ENCODE measurements around the gene CARD10. TPM values are rescaled to one million over a fixed set of nuclear protein-coding genes. Genes with fewer than 3 reads are reported as not detected.

CARD10 gene
- total RNA-seq, 1 experiment from 2014 or later = 63.9 TPM

GRCh38 chr22:37493979-37494378, 25.2 kb downstream of the CARD10 start:
- no peaks in the 10 kb centered on the region for H3K36me3 ChIP-seq (ENCODE audit: low read depth)
- H3K4me2 ChIP-seq = no peak overlapping the region
- no peak for DNase-seq
- no peak overlapping the region for H2AFZ ChIP-seq
- CTCF ChIA-PET = no interaction called here
- TF ChIP-seq EZH2 (IDR thresholded peaks at IDR 0.05; ENCODE audit: low read depth) (no peak), CTCF (conservative IDR thresholded peaks at IDR 0.05) (no peak)
- peaks cover 21% of the 10 kb centered on the region for H3F3A ChIP-seq (ENCODE audit: insufficient read depth, low read depth)
- no peaks in the 10 kb centered on the region for H3K27me3 ChIP-seq (ENCODE audit: insufficient read depth, low read depth)
- no peak overlapping the region for H3K4me3 ChIP-seq
- intact Hi-C loops (cut with micrococcal nuclease; ENCODE audit: unreplicated experiment) = no loop called here
- no peak overlapping the region for H3K27ac ChIP-seq
- no peaks in the 10 kb centered on the region for H3K9me3 ChIP-seq (ENCODE audit: insufficient read depth, low read depth)
- 0 out of 2 replicates have a peak, but pooled peaks cover 3% of the 10 kb centered on the region for H4K20me1 ChIP-seq (ENCODE audit: insufficient read depth)
- H3K79me2 ChIP-seq (ENCODE audit: low read depth) = no peaks in the 10 kb centered on the region
- no peaks in the 10 kb centered on the region for H3K9me2 ChIP-seq (ENCODE audit: insufficient read depth)
- BruUV-seq (replicated peaks) = no TSS peak
- peaks cover 10% of the 10 kb centered on the region; the same call in 1 of the 2 replicates for H3K4me1 ChIP-seq (replicated peaks; ENCODE audit: insufficient read depth)
- POLR2A ChIA-PET (ENCODE audit: unreplicated experiment) = no interaction called here

GRCh38 chr22:37492428-37493344, 26.5 kb downstream of the CARD10 start:
- DNase-seq = peak; percentile 38 to 52

More at GRCh38 chr22:37492428-37493344, 26.5 kb downstream of the CARD10 start:
- ChIA-PET POLR2A (ENCODE audit: unreplicated experiment) (no interaction called here), CTCF (no interaction called here)
- H3K9me2 ChIP-seq (ENCODE audit: insufficient read depth) = no peaks in the 10 kb centered on the region
- peak; percentile 72 for TF ChIP-seq CTCF (conservative IDR thresholded peaks at IDR 0.05)
- TF ChIP-seq EZH2 (IDR thresholded peaks at IDR 0.05; ENCODE audit: low read depth) = no peak
- no peak overlapping the region for H3K4me3 ChIP-seq
- intact Hi-C loops (cut with micrococcal nuclease; ENCODE audit: unreplicated experiment) = no loop called here
- no peak overlapping the region for H2AFZ ChIP-seq
- no peak overlapping the region for H3K4me2 ChIP-seq
- H3K79me2 ChIP-seq (ENCODE audit: low read depth) = no peaks in the 10 kb centered on the region
- peaks cover 9% of the 10 kb centered on the region; the same call in 1 of the 2 replicates for H3K4me1 ChIP-seq (replicated peaks; ENCODE audit: insufficient read depth)
- H4K20me1 ChIP-seq (ENCODE audit: insufficient read depth) = 0 out of 2 replicates have a peak, but pooled peaks cover 3% of the 10 kb centered on the region
- H3K27ac ChIP-seq = no peak overlapping the region
- H3K27me3 ChIP-seq (ENCODE audit: insufficient read depth, low read depth) = no peaks in the 10 kb centered on the region
- H3F3A ChIP-seq (ENCODE audit: insufficient read depth, low read depth) = peaks cover 29% of the 10 kb centered on the region
- H3K36me3 ChIP-seq (ENCODE audit: low read depth) = no peaks in the 10 kb centered on the region
- no TSS peak for BruUV-seq (replicated peaks)
- H3K9me3 ChIP-seq (ENCODE audit: insufficient read depth, low read depth) = no peaks in the 10 kb centered on the region
